Stimulated activated CD4-positive, alpha-beta T cell treated with anti-CD3 and anti-CD28 coated beads, Interleukin-1b, Interleukin-23, amount 100 ng/mL, for 4 hours (primary cell): ENCODE results near the gene CCDC40.

Experiments
- DNase-seq, 2 donors: peaks; one replicate each; pipeline ENCODE4 v3.0.0-alpha.2; 2020; ENCODE audit warnings: low read depth in 2 of 2

CCDC40 gene

DNA sequence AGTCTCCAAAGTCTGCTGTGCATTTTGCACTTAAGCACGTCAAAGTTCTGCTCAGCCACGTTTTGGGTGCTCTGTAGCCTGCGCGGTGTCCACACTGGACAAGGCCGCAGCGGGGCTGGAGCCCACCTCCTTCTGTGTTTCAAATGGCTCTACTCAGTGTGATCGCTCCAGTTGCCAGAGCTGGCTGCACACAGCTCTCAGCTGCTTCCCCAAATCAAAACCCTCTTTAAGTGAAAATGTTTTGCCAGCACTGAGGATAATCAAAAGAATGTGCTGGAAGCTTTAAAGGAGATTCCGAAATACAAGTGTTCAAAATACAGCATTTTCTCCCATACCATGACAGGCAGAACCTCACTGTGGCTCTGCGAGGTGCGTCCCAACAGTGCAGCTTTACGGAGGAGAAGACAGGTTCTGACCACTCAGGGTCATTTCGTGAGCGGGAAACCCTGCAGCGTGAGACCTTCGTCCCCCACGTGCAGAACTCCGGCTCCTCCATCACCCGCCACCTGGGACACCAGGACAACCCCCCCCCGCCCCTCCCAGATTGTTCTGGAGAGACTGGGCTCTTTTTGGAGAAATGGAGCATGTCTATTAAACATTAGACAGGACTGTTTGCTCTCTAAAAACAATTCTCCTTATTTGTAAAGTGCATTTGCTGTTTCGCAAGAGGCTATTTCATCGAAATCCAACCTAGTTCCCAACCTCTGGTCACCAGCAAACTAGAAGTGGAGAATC is 17.4 kb upstream of the CCDC40 start:
- no peak for DNase-seq

DNA sequence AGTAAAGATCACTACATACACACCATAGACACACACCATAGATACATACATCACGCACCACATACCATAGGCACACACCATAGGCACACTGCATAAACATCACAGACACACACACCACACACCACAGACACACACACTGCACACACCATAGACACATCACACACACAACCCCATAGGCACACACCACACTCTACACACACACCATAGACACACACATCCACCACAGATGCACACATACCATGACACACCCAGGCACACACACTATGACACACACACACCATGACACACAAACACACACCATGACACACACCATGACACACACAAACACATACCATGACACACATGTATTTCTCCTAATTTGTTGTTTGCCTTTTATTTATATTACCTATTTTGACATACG is 14.8 kb upstream of the CCDC40 start:
- no peak for DNase-seq

DNA sequence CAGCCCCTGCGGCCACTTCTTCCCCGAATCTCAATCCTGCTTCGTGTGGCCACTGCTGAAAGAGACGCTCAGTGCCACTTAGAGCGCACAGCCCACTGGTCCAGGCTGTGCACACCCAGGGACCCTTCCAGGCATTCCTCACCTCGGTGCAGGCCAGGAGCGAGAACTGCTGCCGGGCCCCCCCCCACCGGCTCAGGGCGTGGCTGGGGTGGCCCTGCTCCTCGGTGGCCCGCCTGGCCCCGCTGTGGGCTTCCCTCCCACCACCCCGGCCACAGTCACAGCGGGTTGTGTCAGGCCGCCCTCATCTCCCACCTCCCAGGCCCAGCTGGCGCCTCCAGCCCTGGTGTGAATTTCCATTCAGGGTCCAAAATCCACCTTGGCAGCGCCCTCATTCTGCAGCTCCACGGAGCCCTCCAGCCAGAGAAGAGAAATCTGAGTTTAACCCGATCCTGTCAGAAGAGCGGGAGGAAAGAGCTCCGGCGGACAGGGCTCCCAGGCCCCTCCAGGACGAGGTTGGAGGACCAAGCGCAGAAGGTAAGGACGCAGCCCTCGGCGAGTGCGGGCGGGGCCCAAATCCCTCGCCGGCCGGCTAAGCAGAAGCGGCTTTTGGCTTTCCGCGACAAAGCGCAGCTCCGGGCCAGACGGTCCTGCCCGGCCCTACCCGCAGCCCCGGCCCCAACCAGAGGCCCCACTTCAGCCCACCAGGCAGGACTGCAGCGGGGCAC is 12.8 kb upstream of the CCDC40 start:
- no peak for DNase-seq

DNA sequence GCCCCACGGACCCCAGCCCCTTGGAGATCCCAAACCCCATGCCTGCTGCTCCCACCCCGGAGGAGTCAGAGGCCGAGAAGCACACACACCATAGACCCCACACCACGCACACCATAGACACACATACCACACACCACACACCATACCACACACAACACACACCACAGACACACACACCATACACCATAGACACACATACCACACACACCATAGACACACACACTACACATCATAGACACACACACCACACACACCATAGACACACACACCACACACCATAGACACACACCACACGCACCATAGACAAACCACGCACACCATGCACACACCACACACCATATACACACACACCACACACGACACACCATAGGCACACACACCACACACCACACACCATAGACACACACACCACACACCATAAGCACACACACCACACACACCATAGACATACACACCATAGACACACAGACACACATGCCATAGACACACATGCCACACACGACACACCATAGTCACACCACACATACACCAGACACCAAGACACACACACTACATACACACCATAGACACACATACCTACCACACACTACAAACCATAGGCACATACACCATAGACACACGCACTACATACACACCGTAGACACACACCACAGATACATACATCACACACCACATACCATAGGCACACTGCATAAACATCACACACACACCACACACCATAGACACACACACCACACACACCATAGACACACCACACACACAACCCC is 12.1 kb upstream of the CCDC40 start:
- no peak for DNase-seq

DNA sequence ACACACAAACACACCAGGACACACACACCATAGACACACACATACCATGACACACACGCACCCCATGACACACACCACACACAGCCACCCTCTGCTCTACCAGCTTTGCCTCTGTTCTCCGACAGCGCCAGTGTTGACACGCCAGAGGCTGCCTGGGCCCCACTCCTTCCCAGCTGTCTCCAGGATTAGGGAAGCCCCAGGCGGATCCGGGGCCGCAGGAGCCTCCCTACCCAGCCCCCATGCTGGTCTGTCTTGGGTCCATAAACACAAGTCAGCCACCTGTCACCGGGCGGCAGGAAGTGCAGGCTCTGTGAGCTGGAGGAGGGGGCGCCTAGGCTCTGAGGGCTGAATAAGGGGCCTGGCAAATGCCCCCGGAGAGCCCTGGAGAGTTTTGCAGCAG is 11.3 kb upstream of the CCDC40 start:
- no peak for DNase-seq

DNA sequence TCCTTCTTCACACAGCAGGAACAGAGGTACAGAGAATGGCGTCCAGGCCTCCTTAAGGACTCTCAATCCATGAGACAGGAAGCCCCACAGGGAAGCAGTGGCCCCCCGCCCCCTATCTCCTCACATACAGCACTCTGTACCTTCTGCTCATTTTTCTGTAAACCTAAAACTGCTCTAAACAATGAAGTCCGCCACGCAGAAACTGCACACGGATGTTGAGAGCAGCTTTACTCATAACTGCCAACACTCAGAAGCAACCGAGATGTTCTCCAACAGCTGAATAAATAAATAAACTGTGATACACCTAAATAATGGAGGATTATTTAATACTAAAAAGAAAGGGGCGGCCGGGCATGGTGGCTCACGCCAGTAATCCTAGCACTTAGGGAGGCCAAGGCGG is 10.6 kb upstream of the CCDC40 start:
- DNase-seq, result no peak

DNA sequence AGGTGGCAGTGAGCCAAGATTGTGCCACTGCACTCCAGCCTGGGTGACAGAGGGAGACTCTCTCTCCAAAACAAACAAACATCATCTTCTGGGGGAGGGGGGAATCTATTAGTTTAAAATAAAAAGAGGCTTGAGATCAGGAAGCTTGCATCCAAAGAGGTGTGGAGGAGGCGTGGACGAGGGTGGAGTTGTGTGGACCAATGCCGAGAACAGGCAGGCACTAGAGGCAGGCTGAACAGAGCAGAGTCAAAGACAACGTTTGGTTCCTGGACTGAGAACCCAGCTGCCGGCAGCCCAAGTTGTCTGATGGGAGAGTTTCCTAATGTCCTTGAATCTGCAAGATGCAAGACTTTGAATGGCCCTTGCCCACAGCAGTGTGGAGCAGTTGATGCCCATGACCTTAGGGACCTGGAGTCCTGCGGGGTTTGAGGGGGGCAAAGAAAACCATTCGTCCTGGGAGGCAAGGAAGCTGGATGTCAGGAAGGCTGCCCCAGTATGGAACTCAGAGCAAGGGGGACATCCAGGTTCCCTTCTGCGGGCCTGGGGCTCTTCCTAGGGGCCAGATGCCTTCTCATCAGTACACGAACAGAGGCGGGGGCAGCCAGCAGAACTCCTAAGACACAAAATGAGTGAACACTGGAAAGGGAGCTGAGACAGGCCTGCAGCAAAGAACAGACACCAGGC is 9.9 kb upstream of the CCDC40 start:
- no peak for DNase-seq

DNA sequence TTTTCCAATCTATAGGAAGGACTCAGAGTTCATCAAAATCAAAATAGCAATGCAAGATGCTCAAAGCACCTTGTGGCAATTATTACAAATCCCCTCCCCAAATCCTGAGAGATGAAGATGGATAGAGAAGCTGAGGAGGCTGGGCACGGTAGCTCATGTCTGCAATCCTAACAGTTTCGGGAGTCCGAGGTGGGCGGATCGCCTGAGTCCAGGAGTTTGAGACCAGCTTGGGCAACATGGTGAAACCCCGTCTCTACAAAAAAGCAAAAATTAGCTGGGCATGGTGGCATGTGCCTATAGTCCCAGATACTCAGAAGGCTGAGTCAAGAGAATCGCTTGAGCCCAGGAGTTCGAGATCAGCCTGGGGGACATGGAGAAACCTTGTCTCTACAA is 9.4 kb upstream of the CCDC40 start:
- DNase-seq, result no peak

DNA sequence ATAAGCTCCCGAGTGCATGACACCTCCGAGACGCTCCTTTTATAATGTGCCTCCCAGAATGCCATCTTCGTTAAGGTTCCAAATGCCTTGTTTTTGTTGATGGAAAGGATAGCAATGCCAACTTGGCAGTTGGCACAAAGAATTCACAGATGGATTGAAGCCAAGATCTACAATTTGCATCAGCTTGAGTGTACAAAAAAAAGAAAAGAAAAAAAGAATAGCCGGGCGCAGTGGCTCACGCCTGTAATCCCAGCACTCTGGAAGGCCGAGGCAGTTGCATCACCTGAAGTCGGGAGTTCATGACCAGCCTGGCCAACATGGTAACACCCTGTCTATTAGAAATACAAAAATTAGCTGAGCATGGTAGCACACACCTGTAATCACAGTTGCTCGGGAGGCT is 8.4 kb upstream of the CCDC40 start:
- DNase-seq, result no peak

DNA sequence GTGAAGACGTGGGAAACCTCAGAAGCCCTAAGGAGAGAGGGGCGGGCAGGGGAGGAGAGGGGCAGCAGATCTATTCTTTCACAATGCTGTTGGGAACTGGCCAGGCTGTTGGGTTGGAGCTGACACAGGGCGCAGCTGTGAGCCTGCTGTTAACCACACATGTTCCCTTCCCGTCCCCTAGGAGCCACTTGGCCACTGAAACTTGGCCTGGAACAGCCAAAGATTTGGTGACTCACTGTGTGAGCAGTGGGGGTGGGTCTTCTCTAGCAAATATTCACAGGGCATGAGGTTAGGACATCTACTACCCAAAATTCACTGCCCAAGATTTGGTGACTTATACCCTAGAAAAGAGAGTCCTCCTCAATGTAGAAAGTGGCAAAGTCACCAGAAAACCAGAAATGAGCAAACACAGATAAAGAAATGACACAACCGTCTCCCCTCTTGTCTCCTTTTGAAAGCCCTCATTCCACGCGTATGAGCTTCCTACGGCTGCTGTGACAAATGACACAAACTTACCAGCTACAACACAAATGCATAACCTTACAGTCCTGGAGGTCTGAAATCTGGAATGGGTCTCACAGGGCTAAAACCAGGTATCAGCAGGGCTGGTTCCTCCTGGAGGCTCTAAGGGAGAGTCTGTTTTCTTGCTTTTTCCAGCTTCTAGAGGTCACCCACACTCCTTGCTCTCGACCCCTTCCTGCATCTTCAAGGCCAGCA is 7.0 kb upstream of the CCDC40 start:
- no peak for DNase-seq

DNA sequence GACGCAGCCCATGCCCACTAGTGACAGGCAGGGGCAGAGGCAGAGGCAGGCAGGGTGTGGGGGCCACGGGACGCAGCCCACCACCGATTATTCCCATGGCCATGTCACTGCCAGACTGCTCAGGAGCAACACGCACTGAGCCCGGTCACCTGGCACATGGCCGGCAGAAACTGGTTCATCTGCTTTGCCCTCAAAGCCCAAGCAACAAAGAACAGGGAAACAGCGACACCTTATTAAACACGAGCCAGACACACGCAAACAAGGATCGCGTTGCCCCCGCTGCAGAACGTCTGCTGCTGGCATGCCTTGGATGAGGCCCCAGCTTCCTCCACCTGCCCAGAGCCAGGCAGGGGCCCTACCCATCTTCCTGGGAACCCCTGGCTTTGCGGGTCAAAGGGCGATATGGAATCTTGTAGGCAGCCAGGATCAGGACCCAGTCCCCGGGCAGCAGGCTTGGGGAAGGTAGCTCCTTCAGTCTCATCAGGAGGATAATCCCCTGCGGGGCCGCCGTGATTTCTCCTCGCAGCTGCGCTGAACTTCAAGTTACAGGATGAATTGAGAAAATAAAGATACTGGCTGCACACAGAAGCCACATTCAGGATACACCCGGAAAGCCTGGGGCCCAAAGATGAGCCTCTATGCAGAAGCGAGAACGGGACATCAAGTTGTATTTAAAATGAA is 5.6 kb upstream of the CCDC40 start:
- no peak for DNase-seq

DNA sequence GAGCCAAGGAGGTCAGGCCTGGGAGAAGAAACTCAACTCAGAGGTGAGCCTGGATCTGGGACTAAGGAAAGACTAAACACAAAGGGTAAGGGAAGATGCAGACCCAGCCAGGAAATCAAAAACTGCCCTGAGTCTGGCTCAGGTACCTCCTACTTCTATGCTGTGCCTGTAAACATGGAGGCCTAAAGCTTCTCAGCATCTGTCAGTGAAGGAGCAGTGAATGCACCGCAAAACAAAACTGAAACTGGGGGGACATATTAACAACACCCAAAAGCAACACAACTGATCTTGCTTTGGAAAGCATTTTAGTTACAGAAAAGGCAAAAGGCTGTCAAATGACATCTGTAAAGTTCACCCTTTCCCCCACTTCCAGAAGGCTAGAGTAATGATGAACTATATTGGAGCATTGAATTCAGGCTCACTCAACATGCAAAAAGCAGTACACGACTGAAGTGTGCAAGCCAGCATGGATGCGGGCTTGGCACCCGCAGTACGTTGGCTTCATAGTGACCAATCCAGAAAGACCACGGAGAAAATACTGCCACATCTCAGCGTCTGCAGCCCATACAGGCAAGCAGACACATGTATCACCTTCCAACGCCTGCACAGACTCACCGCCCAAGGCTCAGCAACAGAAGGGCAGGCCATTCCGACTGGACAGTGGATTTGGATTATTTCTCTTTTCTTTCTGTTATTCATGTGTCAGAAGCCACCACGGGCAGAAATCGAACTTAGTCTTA is 4.6 kb upstream of the CCDC40 start:
- no peak for DNase-seq

DNA sequence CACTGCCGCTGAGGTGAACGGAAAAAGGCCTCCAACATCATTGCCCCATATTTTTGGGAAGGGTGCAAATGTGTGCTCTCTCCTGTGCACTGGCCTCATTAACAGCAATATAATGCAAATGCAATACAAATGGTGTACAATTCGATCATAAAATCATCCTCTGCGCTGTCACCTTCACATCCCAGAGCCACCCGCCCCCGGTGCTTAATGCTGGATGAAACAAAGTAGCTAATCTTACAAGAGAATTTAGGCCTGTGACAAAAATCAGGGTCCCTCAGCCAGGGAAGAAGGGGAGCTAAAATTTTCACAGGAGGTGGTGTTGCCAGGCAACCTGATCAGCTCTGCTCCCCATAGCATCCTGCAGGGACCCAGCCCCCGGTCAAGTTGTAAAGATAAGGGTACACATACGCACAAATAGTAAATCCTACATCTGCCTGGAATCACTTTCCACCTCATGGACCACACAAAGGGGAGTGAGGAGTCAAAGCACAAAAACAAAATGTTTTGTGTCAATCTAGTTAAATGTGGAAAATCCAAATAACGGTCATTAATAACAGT is 3.7 kb upstream of the CCDC40 start:
- no peak for DNase-seq

DNA sequence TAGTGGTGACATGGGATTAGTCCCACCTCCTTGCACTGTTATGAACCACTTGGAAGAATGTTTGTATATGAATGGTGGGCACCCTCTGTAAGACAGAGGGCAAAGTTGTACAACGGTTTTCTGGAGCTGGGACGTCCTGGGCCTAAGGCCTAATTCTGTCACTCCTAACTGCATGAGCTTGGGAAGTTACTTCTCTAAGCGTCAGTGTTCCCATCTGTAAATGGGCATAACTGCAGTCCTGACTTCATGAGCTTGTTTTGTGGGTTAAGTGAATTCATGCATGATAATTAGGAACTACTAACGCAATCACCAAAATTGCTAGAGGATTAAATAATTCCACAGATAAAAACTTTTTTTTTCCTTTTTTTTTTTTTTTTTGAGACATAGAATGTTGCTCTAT is 2.6 kb upstream of the CCDC40 start:
- DNase-seq, result no peak

DNA sequence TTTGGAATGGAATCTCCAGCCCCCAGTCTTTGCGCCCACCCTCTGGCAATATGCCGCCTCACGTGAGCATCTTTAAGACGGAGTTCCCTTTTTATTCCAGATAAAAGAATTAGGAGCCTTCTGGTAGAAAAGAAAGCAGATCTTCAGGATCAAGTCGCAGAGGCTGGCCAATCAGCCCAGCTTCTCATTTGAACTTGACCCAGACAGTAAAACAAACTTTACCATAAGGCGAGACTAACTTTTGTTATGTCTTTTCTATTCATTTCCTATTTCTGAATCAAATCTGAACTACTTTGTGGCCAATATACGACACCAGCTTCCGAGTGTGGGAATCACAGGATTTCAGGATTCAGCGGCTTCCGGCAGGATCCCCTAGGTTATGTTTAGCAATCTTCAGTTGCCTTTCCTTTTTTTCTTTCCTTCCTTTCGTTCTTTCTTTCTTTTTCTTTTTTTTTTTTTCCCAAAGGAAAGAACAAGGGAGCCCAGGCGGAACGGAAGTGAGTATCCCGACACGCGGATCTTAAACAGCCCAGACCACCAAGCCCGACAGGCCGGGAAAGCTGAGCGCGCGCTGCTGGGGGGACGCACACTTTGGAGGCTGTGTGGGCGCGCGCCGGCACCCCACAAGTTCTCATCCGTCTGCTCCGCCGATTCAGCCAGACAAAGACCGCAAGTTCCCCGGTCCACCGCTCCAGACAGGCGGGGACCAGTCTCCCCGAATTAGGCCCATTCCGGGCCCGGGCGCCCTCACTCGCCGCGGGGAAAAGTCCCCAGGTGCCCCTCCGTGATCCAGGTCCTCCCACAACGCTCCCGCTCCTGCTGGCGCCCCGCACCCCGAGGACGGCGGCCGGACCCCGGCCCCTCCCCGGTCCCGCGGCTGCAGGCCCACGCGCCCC is 1.4 kb upstream of the CCDC40 start:
- DNase-seq, result peak; percentile 5 to 23

DNA sequence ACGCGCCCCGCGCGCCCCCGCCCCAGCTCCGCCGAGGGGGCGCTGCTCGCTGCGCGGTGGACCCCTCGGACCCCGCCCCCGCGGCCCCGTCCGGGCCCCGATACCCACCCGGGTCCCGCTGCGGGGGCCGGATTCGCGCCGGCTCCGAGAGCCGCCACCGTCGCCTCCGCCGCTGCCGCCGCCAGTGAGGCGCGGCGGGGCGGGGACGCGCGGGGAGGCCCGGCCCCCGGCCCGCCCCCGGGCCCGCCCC is 830 bp upstream of the CCDC40 start, which contains the start of gene TBC1D16:
TBC1D16 (minus strand) TSS at position 186 of the 250 bp plus-strand sequence. CDS start 22,325 bp downstream, outside the sequence.
- DNase-seq, result no peak

DNA sequence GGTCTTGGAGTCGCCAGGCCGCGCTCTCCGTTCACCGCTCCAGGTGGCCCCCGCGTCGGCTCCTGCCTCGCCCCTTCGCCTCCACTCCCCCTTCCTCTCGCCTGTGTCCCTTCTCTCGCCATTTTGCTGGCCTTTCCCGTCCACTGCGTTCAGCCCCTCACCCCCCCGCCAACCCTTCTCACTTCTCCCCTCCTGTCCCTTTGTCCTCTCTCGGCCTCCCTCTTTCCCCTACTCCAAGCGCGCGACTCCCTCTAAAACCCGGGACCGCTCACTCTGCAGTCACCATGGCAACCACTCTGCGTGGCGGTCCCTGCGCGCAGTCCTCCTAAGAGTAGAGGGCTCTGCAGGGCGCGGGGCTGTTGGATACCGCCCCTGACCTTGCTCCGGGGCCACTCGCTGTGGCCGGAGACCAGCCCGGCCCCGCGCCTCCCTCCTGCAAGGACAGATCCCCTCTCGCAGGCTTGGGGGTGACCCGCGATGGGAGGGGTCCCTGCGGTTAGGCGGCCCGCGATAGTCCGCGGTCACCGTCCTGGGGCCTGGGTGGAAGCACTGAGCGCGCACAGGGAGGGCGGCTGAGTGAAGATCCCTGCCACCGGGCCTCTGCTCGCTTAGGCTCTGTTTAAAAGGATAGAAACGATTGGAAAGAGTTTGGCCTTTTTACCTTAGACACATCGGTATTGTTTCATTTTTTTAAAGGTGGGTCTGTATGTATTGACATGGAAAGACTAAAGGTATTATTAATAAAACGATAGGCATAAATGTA is 454 bp downstream of the CCDC40 start:
- peak in 1 of 2 donors; percentile 5 for DNase-seq

DNA sequence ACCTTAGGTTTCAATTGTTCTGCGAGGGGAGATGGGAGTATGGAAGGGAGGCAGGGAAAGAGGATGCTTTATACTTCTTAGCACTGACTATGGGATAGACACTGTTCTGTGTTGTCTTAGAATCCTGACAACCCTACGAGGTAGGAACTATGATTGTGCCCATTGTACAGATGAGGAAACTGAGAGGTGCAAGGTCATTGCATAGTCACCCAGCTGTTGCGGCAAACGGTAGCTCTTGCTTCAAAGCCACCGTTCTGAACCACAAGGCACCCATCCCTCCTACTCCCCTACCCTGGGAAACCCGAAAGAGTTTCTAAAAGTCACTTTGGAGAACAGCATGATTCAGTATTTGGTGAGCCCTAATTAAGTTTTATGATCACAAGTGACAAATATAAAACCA is 7.5 kb downstream of the CCDC40 start:
- no peak for DNase-seq
